Neural progenitor cell (in vitro differentiated cells): ENCODE measurements around the gene NR2F6. TPM values are rescaled to one million over a fixed set of nuclear protein-coding genes. Genes with fewer than 3 reads are reported as not detected.
A peak's percentile ranks its signal among the peaks of the same experiment; 100 is the strongest.

Experiments used
- DNase-seq: peaks from one replicate; pipeline ENCODE4 v3.0.0-alpha.2; 2016; ENCODE audit warnings: low spot score
- H2AFZ ChIP-seq: fragments of 200-600 bp; sonication (generic); replicated peaks from 2 replicates; pipeline ENCODE4 v1.6.1; 2016; ENCODE audit warnings: antibody characterized with exemption
- H3F3A ChIP-seq: fragments of 200-600 bp; sonication (generic); 2 replicates; pipeline ENCODE4 v1.6.1; 2016; ENCODE audit warnings: antibody characterized with exemption, low read depth
- H3K27ac ChIP-seq: fragments of 200-600 bp; sonication (generic); 2 replicates; pipeline ENCODE4 v1.5.1; 2016; ENCODE audit warnings: mild to moderate bottlenecking
- H3K27me3 ChIP-seq: fragments of 200-600 bp; sonication (generic); 2 replicates; pipeline ENCODE4 v1.6.1; 2016; ENCODE audit warnings: mild to moderate bottlenecking, moderate library complexity
- H3K36me3 ChIP-seq: fragments of 200-600 bp; sonication (generic); 2 replicates; pipeline ENCODE4 v1.5.1; 2016
- H3K4me1 ChIP-seq: fragments of 200-600 bp; sonication (generic); 2 replicates; pipeline ENCODE4 v1.6.1; 2016; ENCODE audit warnings: mixed run types
- H3K4me2 ChIP-seq: fragments of 200-600 bp; sonication (generic); 2 replicates; pipeline ENCODE4 v1.6.1; 2016
- H3K4me3 ChIP-seq: fragments of 200-600 bp; sonication (generic); 2 replicates; pipeline ENCODE4 v1.5.1; 2016
- H3K79me2 ChIP-seq: fragments of 200-600 bp; sonication (generic); 2 replicates; pipeline ENCODE4 v1.6.1; 2016; ENCODE audit warnings: low read depth
- H3K9ac ChIP-seq: fragments of 200-600 bp; sonication (generic); 2 replicates; pipeline ENCODE4 v1.6.1; 2016
- H3K9me3 ChIP-seq: fragments of 200-600 bp; sonication (generic); 2 replicates; pipeline ENCODE4 v1.5.1; 2016; ENCODE audit warnings: low read depth
- H4K20me1 ChIP-seq: fragments of 200-600 bp; sonication (generic); 2 replicates; pipeline ENCODE4 v1.6.1; 2016; ENCODE audit warnings: low read depth
- H3K27ac Mint-ChIP-seq: 3 replicates; pipeline ENCODE4 v1.8.0; 2021; ENCODE audit warnings: mixed read lengths
- H3K27me3 Mint-ChIP-seq: 2 replicates; pipeline ENCODE4 v1.8.0; 2022; ENCODE audit warnings: low read depth, mild to moderate bottlenecking, inconsistent platforms, moderate library complexity, mixed read lengths; ENCODE audit not compliant: insufficient read depth
- H3K36me3 Mint-ChIP-seq: 3 replicates; pipeline ENCODE4 v1.8.0; 2021; ENCODE audit warnings: mixed read lengths
- H3K4me1 Mint-ChIP-seq: 3 replicates; pipeline ENCODE4 v1.8.0; 2021; ENCODE audit warnings: mixed read lengths
- H3K4me3 Mint-ChIP-seq: 3 replicates; pipeline ENCODE4 v1.8.0; 2021; ENCODE audit warnings: mild to moderate bottlenecking, moderate library complexity, mixed read lengths
- H3K9me3 Mint-ChIP-seq: 3 replicates; pipeline ENCODE4 v1.8.0; 2020; ENCODE audit warnings: mixed read lengths
- EZH2 ChIP-seq: fragments of 200-600 bp; sonication (generic); IDR thresholded peaks from 2 replicates; pipeline ENCODE4 v1.6.1; 2017; ENCODE audit warnings: antibody characterized with exemption, mild to moderate bottlenecking, moderate library complexity
- EZH2phosphoT487 ChIP-seq: fragments of 200-600 bp; sonication (generic); IDR thresholded peaks from 2 replicates; pipeline ENCODE4 v1.6.1; 2017; ENCODE audit warnings: antibody characterized with exemption
- total RNA-seq: library from RNA; depleted of rRNA; stranded (reverse); fragments of >200 nt; gene quantifications from 2 replicates; pipeline ENCODE4 v1.2.3, GENCODE V29; 2015; ENCODE audit warnings: low replicate concordance
- TF ChIP-seq, protein P1 (sequence below): fragments of 200-600 bp; sonication (generic); IDR thresholded peaks from 2 replicates; pipeline ENCODE4 v1.5.1; 2017; ENCODE audit warnings: antibody characterized with exemption, mild to moderate bottlenecking

Gene NR2F6
- total RNA-seq, 1 donor from 2014 or later = 14.3 TPM

GRCh38 chr19:17219286-17219685 is 26.4 kb downstream of the NR2F6 start:
- Mint-ChIP-seq H3K27ac (no peak overlapping the region), H3K9me3 (no peaks in the 10 kb centered on the region), H3K4me3 (peak overlapping the region; percentile 65), H3K4me1 (peaks cover 13% of the 10 kb centered on the region), H3K27me3 (peaks cover 7% of the 10 kb centered on the region), H3K36me3 (peaks cover 7% of the 10 kb centered on the region)
- no peak for DNase-seq
- no peaks in the 10 kb centered on the region for H3K36me3 ChIP-seq
- no peak overlapping the region for H3K27ac ChIP-seq
- no peak overlapping the region for H3K4me3 ChIP-seq
- H4K20me1 ChIP-seq = no peaks in the 10 kb centered on the region
- peaks cover 4% of the 10 kb centered on the region for H3K4me1 ChIP-seq
- no peak overlapping the region for H2AFZ ChIP-seq
- no peaks in the 10 kb centered on the region for H3K79me2 ChIP-seq
- TF ChIP-seq EZH2phosphoT487 (no peak), EZH2 (no peak)
- TF ChIP-seq, protein P1, sequence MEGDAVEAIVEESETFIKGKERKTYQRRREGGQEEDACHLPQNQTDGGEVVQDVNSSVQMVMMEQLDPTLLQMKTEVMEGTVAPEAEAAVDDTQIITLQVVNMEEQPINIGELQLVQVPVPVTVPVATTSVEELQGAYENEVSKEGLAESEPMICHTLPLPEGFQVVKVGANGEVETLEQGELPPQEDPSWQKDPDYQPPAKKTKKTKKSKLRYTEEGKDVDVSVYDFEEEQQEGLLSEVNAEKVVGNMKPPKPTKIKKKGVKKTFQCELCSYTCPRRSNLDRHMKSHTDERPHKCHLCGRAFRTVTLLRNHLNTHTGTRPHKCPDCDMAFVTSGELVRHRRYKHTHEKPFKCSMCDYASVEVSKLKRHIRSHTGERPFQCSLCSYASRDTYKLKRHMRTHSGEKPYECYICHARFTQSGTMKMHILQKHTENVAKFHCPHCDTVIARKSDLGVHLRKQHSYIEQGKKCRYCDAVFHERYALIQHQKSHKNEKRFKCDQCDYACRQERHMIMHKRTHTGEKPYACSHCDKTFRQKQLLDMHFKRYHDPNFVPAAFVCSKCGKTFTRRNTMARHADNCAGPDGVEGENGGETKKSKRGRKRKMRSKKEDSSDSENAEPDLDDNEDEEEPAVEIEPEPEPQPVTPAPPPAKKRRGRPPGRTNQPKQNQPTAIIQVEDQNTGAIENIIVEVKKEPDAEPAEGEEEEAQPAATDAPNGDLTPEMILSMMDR = no peak
- no peak overlapping the region for H3K4me2 ChIP-seq
- H3K9me3 ChIP-seq = no peaks in the 10 kb centered on the region
- H3F3A ChIP-seq = peaks cover 5% of the 10 kb centered on the region
- no peaks in the 10 kb centered on the region for H3K27me3 ChIP-seq
- no peak overlapping the region for H3K9ac ChIP-seq

DNA sequence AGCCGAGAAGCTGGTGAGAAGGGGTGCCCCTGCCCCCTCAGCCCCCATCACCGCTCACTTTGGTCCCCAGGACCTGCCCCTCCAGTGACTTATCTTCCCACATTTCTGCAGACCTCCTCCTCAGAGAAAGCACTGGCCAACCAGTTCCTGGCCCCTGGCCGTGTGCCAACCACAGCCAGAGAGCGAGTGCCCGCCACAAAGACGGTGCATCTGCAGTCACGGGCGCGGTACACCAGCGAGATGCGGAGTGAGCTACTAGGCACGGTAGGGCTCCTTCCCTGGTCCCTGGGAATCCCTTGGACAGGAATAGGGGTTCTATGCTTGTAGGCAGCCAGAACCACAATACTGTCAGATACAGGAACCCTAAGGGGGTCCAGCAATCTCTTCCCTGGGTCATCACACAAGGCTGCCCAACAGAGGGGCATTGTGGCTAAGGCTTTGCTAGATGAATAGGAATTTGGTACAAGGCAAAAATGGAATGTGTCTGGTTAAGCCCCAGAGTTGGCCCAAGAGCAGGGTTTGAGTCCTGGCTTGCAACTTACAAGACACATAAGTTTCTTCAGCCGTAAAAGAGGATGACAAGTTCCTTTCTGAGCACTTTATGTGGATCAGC is 29.6 kb downstream of the NR2F6 start:
- Mint-ChIP-seq H3K27me3 (peaks cover 7% of the 10 kb centered on the region), H3K4me1 (peaks cover 14% of the 10 kb centered on the region), H3K9me3 (no peaks in the 10 kb centered on the region), H3K27ac (no peak overlapping the region), H3K36me3 (peaks cover 13% of the 10 kb centered on the region), H3K4me3 (peak overlapping the region; percentile 93)
- no peaks in the 10 kb centered on the region for H3K9me3 ChIP-seq
- no peaks in the 10 kb centered on the region for H4K20me1 ChIP-seq
- TF ChIP-seq, protein P1 = no peak
- TF ChIP-seq EZH2phosphoT487 (no peak), EZH2 (no peak)
- H3K4me1 ChIP-seq = peaks cover 4% of the 10 kb centered on the region
- peaks cover 5% of the 10 kb centered on the region for H3F3A ChIP-seq
- no peak for DNase-seq
- H3K27me3 ChIP-seq = no peaks in the 10 kb centered on the region
- no peak overlapping the region for H3K9ac ChIP-seq
- H3K4me2 ChIP-seq = peak overlapping the region; percentile 86
- H2AFZ ChIP-seq = no peak overlapping the region
- H3K27ac ChIP-seq = no peak overlapping the region
- H3K79me2 ChIP-seq = no peaks in the 10 kb centered on the region
- no peaks in the 10 kb centered on the region for H3K36me3 ChIP-seq
- peak overlapping the region; percentile 60 for H3K4me3 ChIP-seq

GRCh38 chr19:17215127-17215971 is 30.4 kb downstream of the NR2F6 start, which contains the start of gene USE1:
TSS of gene USE1 (plus strand) at chr19:17215357. CDS start at chr19:17215406, 49 bp downstream.
- no peaks in the 10 kb centered on the region for H4K20me1 ChIP-seq
- peak within 1 kb of the TSS; percentile 86 for H3K4me2 ChIP-seq
- no peaks in the 10 kb centered on the region for H3K9me3 ChIP-seq
- peaks cover 5% of the 10 kb centered on the region for H3F3A ChIP-seq
- Mint-ChIP-seq H3K9me3 (no peaks in the 10 kb centered on the region), H3K4me3 (peak within 1 kb of the TSS; percentile 93), H3K27ac (peak within 1 kb of the TSS; percentile 99), H3K36me3 (peaks cover 13% of the 10 kb centered on the region), H3K27me3 (peaks cover 7% of the 10 kb centered on the region), H3K4me1 (peaks cover 12% of the 10 kb centered on the region)
- peak within 1 kb of the TSS; percentile 69 for H3K27ac ChIP-seq
- H2AFZ ChIP-seq = peak within 1 kb of the TSS; percentile 74
- DNase-seq = peak; percentile 96
- H3K4me1 ChIP-seq = peaks cover 4% of the 10 kb centered on the region
- no peak for TF ChIP-seq EZH2
- TF ChIP-seq, protein P1 = no peak
- H3K36me3 ChIP-seq = no peaks in the 10 kb centered on the region
- H3K4me3 ChIP-seq = peak within 1 kb of the TSS; percentile 60
- H3K9ac ChIP-seq = peak within 1 kb of the TSS; percentile 40
- no peaks in the 10 kb centered on the region for H3K79me2 ChIP-seq
- no peaks in the 10 kb centered on the region for H3K27me3 ChIP-seq
